GM19455 (cell line): ENCODE results near the gene MMP13.
"Not testable (repeated sequence)": the region's sequence is repeated elsewhere in the genome, so short reads cannot be mapped to it uniquely, and the experiment has no call there.

ENCODE experiments used
- ATAC-seq: cut with Tn5 transposase; IDR thresholded peaks from one replicate; pipeline ENCODE4 v1.9.1; 2021; ENCODE audit not compliant: unreplicated experiment

Gene MMP13

GRCh38 chr11:102903895-102904294, 51.6 kb downstream of the MMP13 start:
- not testable (repeated sequence) for ATAC-seq

GRCh38 chr11:102900346-102900745, 55.2 kb downstream of the MMP13 start:
- no peak for ATAC-seq
